ENCODE data around the gene SSBP3. TPM values are rescaled to one million over a fixed set of nuclear protein-coding genes. Genes with fewer than 3 reads are reported as not detected.

SSBP3 gene
- total RNA-seq, 1 donor from 2014 or later: 44.0 TPM

- DNase-seq (no peak), ATAC-seq (no peak)
- Histone ChIP-seq H3K9me3 (no peaks in the 10 kb centered on the region), H3K27me3 (ENCODE audit: low read depth) (no peaks in the 10 kb centered on the region), H3K27ac (no peak overlapping the region), H3K4me1 (peaks cover 45% of the 10 kb centered on the region), H3K36me3 (no peaks in the 10 kb centered on the region), H3K4me3 (no peak overlapping the region)
- TF ChIP-seq, protein P1, sequence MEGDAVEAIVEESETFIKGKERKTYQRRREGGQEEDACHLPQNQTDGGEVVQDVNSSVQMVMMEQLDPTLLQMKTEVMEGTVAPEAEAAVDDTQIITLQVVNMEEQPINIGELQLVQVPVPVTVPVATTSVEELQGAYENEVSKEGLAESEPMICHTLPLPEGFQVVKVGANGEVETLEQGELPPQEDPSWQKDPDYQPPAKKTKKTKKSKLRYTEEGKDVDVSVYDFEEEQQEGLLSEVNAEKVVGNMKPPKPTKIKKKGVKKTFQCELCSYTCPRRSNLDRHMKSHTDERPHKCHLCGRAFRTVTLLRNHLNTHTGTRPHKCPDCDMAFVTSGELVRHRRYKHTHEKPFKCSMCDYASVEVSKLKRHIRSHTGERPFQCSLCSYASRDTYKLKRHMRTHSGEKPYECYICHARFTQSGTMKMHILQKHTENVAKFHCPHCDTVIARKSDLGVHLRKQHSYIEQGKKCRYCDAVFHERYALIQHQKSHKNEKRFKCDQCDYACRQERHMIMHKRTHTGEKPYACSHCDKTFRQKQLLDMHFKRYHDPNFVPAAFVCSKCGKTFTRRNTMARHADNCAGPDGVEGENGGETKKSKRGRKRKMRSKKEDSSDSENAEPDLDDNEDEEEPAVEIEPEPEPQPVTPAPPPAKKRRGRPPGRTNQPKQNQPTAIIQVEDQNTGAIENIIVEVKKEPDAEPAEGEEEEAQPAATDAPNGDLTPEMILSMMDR (IDR thresholded peaks at IDR 0.05): no peak
- intact Hi-C loops (cut with DNase I): no loop called here
Observed at GRCh38 chr1:54291276-54292001, 114.8 kb downstream of the SSBP3 start.

DNA sequence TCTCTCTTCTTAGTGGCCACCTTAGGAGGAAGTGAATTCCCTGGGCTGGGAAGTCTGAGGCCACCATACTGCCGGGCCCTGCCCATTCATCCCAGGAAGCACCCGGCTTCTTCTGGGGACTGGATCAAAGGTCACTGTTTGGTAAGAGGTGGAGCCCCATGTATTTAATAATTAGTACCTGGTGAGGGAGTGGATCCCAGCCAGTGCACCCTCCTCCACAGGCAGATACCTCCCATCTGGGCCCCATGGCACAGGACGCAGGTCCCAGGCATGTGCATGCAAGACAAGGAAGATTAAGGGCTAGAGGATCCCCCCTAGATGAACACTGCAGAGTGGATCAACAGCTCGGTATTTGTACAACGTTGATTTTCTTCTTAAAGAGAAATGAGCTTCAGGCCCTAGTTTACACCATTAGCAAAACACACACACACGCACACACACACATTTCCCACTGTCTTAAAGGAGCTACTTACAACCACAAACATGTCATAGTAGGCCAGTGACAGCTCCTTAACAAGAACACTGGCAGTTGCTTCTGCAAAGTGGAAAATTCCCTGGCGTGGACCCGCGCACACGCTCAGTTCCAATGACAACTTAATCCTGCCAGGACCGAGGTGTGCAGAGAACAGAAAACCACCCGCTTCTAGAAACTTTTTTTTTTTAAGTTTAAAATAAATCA, 115.5 kb downstream of the SSBP3 start:
- intact Hi-C loops (cut with DNase I): no loop called here
- ATAC-seq: peak; percentile 34 to 35
- peak overlapping the region; percentile 36 for H3K27ac ChIP-seq
- no peak for DNase-seq
- H3K27me3 ChIP-seq (ENCODE audit: low read depth): no peaks in the 10 kb centered on the region
- H3K9me3 ChIP-seq: no peaks in the 10 kb centered on the region
- peaks cover 44% of the 10 kb centered on the region for H3K4me1 ChIP-seq
- TF ChIP-seq, protein P1 (IDR thresholded peaks at IDR 0.05): no peak
- H3K36me3 ChIP-seq: no peaks in the 10 kb centered on the region
- no peak overlapping the region for H3K4me3 ChIP-seq

- no peak for DNase-seq
- Histone ChIP-seq H3K27me3 (ENCODE audit: low read depth) (no peaks in the 10 kb centered on the region), H3K4me1 (peaks cover 44% of the 10 kb centered on the region), H3K9me3 (no peaks in the 10 kb centered on the region), H3K36me3 (no peaks in the 10 kb centered on the region), H3K4me3 (no peak overlapping the region), H3K27ac (peak overlapping the region; percentile 36)
- intact Hi-C loops (cut with DNase I): no loop called here
- TF ChIP-seq, protein P1 (IDR thresholded peaks at IDR 0.05): no peak
- no peak for ATAC-seq
Observed at GRCh38 chr1:54289712-54290233, 116.4 kb downstream of the SSBP3 start.

GRCh38 chr1:54287801-54288211, 118.4 kb downstream of the SSBP3 start:
- Histone ChIP-seq H3K4me3 (no peak overlapping the region), H3K27ac (peak overlapping the region; percentile 46), H3K27me3 (ENCODE audit: low read depth) (no peaks in the 10 kb centered on the region), H3K9me3 (no peaks in the 10 kb centered on the region), H3K36me3 (no peaks in the 10 kb centered on the region), H3K4me1 (peaks cover 44% of the 10 kb centered on the region)
- no peak for DNase-seq
- intact Hi-C loops (cut with DNase I): no loop called here
- TF ChIP-seq, protein P1 (IDR thresholded peaks at IDR 0.05): no peak
- no peak for ATAC-seq

GRCh38 chr1:54287176-54287650, 119.0 kb downstream of the SSBP3 start:
- H3K4me1 ChIP-seq: peaks cover 47% of the 10 kb centered on the region
- TF ChIP-seq, protein P1 (IDR thresholded peaks at IDR 0.05): no peak
- intact Hi-C loops (cut with DNase I): no loop called here
- H3K27ac ChIP-seq: peak overlapping the region; percentile 46
- ATAC-seq: peak; percentile 77 to 79
- peak; percentile 75 for DNase-seq
- no peaks in the 10 kb centered on the region for H3K9me3 ChIP-seq
- no peaks in the 10 kb centered on the region for H3K27me3 ChIP-seq (ENCODE audit: low read depth)
- H3K4me3 ChIP-seq: no peak overlapping the region
- H3K36me3 ChIP-seq: no peaks in the 10 kb centered on the region

Data from lower lobe of right lung (tissue), 2 donors.